NB4 (cell line): ENCODE data around the gene SPAG4.

Experiments used
- CTCF ChIP-seq: IDR thresholded peaks from one replicate; pipeline ENCODE4 v1.5.1; 2012; ENCODE audit warnings: low read depth, low read length
- MAX ChIP-seq: IDR thresholded peaks from 2 replicates; pipeline ENCODE4 v1.6.1; 2011; ENCODE audit warnings: low read depth, low read length
- MYC ChIP-seq: IDR thresholded peaks from 2 replicates; pipeline ENCODE4 v1.6.1; 2011; ENCODE audit warnings: low read depth, low read length
- POLR2A ChIP-seq: IDR thresholded peaks from 2 replicates; pipeline ENCODE4 v1.6.1; 2011; ENCODE audit warnings: mild to moderate bottlenecking; ENCODE audit not compliant: insufficient read length; ENCODE audit errors: extremely low read depth

- TF ChIP-seq CTCF (no peak), MAX (no peak), POLR2A (no peak), MYC (no peak)
These were observed 11.8 kb upstream of the SPAG4 start for GRCh38 chr20:35603695-35604448.
